AG09309 (cell line): ENCODE data around the gene EMC10.

Source experiments
- DNase-seq: peaks from one replicate; pipeline ENCODE4 v3.0.0-alpha.2; 2010; ENCODE audit warnings: low read depth
- H3K4me3 ChIP-seq: 2 replicates; pipeline ENCODE4 v1.5.1; 2011; ENCODE audit warnings: mild to moderate bottlenecking, low read depth, low read length, moderate library complexity; ENCODE audit not compliant: control insufficient read depth
- CTCF ChIP-seq: IDR thresholded peaks from 2 replicates; pipeline ENCODE4 v1.5.1; 2011; ENCODE audit warnings: mild to moderate bottlenecking, low read depth, low read length, inconsistent platforms; ENCODE audit not compliant: insufficient read depth, control insufficient read depth; ENCODE audit errors: missing control alignments

The EMC10 gene

GRCh38 chr19:50490411-50490811, 14.1 kb downstream of the EMC10 start:
- TF ChIP-seq CTCF: no peak
- no peak for DNase-seq
- no peak overlapping the region for H3K4me3 ChIP-seq

- DNase-seq: no peak
- no peak for TF ChIP-seq CTCF
- H3K4me3 ChIP-seq: no peak overlapping the region
Observed at GRCh38 chr19:50490991-50491472, 14.7 kb downstream of the EMC10 start.

- DNase-seq: no peak
- no peak for TF ChIP-seq CTCF
- no peak overlapping the region for H3K4me3 ChIP-seq
Observed at GRCh38 chr19:50492303-50493052, 16.2 kb downstream of the EMC10 start.

- no peak for DNase-seq
- no peak overlapping the region for H3K4me3 ChIP-seq
- TF ChIP-seq CTCF: no peak
Observed at GRCh38 chr19:50493171-50493570, 16.9 kb downstream of the EMC10 start.

- TF ChIP-seq CTCF: no peak
- H3K4me3 ChIP-seq: no peak overlapping the region
- DNase-seq: no peak
Observed at GRCh38 chr19:50494186-50495019, 18.1 kb downstream of the EMC10 start.

- DNase-seq: no peak
- no peak for TF ChIP-seq CTCF
- no peak overlapping the region for H3K4me3 ChIP-seq
Observed at GRCh38 chr19:50495020-50495531, 18.8 kb downstream of the EMC10 start.
